SH-SY5Y (cell line): ENCODE measurements around the gene UBE2F.

Source experiments
- GATA2 ChIP-seq: IDR thresholded peaks from 2 replicates; pipeline ENCODE4 v1.6.1; 2011; ENCODE audit warnings: mild to moderate bottlenecking, low read depth, low read length
- GATA3 ChIP-seq: IDR thresholded peaks from 2 replicates; pipeline ENCODE4 v1.6.1; 2011; ENCODE audit warnings: low read depth, mild to moderate bottlenecking, low read length, moderate library complexity

UBE2F gene

DNA sequence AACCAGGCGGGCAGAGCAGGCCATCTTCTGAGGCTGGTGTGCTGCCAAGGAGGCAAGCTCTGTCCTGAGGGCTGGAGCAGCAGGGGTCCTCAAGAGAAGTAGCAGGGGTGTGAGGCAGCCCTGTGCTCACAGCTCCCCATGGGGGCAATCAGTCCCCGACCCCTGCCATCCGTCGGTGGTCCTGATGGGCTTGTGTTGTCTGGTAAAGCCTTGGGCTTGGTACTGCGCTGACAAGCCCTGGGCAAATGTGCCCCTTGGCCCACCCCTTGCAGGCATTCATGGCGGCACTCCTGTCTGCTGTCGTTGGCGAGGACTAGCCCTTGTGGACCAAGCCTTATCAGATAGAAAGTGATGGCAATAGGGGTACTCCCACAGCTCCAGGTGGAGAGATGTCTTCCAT lies 71.4 kb downstream of the UBE2F start:
- TF ChIP-seq GATA3 (no peak), GATA2 (no peak)

- TF ChIP-seq GATA2 (no peak), GATA3 (no peak)
Measured at GRCh38 chr2:238039151-238039550, 72.3 kb downstream of the UBE2F start.

GRCh38 chr2:238039985-238040384 lies 73.2 kb downstream of the UBE2F start:
- TF ChIP-seq GATA2 (no peak), GATA3 (no peak)

- no peak for TF ChIP-seq GATA3
- TF ChIP-seq GATA2: no peak
Measured at GRCh38 chr2:238040918-238041317, 74.1 kb downstream of the UBE2F start.

- TF ChIP-seq GATA2: no peak
- no peak for TF ChIP-seq GATA3
Measured at GRCh38 chr2:238042090-238042489, 75.3 kb downstream of the UBE2F start.

GRCh38 chr2:238042849-238043584 lies 76.2 kb downstream of the UBE2F start:
- TF ChIP-seq GATA3: no peak

DNA sequence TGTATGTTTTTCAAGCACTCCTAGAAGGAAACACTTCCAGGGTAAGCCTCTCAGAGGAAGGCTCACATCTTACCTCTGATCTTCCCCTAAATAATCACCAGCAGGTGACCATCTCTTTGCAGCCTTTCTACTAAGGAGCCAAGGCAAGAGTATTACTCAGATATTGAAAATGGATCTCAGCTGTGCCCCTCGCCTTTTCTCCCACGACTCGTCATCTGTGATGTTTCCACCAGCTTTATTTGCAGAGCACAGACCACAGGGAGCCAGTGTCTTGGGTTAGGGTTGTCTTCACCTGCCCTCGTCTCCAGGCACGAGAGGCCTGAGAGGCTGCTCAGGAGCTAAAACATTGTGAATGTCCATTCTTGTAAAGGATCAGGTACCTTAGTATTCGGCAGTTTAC lies 77.0 kb downstream of the UBE2F start:
- TF ChIP-seq GATA2: no peak
- no peak for TF ChIP-seq GATA3

GRCh38 chr2:238045575-238045974 lies 78.8 kb downstream of the UBE2F start:
- TF ChIP-seq GATA3 (no peak), GATA2 (no peak)

DNA sequence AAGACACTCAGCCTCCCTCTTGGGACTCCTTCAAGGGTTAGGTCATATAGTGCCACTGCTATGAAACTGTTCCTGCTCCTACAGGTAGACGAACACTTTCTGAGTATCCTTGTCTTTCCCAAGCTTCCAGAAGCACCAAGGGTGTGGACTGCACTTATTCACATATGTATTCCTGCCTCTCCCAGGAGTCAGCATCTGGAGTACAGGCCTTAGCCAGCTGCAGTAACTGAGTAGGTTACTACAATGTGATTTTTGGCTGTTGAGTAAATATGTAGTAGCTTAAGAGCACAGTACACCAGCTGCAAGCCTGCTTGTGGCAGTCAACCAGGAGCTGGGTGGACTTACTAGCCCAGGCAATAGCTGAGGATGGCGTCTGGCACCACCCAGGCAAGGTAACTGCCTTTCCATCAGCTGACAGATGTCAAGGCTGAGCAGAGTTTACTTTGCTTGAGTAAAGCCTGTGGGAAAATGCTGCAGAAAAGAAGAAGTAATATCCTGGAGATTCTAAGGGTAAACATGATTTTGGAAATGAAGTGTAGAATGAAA lies 80.0 kb downstream of the UBE2F start:
- TF ChIP-seq GATA2 (no peak), GATA3 (no peak)

DNA sequence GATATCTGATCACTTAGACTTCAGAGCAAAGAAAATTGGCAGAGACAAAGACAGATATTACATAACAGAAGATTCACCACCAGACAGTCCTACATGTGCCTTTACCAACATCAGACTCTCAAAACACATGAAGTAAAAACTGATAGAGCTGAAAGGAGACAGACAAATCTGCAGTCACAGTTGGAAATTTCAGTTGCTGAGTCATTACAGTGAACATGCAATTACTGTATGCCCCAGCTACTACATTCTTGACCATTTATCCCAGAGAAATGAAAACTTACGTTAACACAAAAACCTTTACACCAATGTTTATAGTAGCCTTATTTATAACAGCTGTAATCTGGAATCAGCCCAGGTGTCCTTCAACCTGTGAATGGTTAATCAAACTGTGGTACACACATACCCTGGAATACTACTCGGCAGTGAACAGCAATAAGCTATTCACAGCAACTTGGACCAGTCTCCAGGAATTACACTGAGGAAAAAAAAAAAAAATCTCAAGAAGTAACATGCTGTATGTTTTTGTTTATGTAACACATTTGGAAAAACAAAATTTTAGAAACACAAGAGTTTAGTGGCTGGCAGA lies 86.5 kb downstream of the UBE2F start:
- TF ChIP-seq GATA3 (no peak), GATA2 (no peak)

GRCh38 chr2:238055841-238056240 lies 89.0 kb downstream of the UBE2F start:
- TF ChIP-seq GATA3: no peak
- TF ChIP-seq GATA2: no peak

DNA sequence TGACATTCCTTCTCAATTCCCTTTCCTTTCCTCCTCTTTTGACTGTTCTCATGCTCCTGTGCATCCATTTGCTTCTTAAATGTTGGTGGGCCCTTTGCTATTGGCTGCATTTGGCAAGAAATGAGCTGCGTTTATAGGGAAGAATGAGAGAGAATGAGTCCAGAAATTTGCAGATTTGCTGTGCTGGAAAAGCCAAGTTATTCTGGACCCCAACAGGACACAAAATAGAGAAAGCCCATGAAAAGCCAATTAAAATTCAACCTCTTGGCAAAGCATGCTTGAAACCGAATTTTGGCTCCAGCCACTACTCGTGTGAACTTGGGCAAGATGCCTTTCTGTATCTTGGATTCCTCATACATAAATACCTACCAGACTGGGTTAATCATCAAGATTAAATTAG lies 92.7 kb downstream of the UBE2F start:
- TF ChIP-seq GATA3 (no peak), GATA2 (no peak)

DNA sequence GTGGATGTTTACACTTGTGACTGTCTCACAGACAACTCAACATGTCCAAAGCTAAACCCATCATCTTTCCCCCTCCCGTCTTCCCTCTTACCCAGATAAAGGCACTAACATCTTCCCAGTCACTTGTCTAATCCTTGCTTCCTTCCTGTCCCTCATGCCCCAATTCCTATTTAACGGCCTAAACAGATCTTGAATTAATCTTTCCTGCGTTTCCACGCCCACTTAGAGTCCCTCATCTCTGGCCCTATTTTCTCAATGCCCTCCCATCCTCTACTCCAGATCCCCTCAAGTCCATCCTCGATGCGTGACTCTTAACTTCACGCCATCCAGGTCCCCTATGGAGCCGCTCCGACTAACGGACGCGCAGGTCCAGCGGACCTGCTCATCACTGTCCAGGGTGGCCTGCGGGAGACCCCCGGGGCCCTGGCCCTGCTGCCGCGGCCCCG lies 93.3 kb downstream of the UBE2F start:
- TF ChIP-seq GATA3 (no peak), GATA2 (no peak)

- TF ChIP-seq GATA3 (no peak), GATA2 (no peak)
Measured at GRCh38 chr2:238060542-238061314, 93.9 kb downstream of the UBE2F start, which contains the start of gene SCLY. TSS of gene SCLY (plus strand) at chr2:238061001. CDS start at chr2:238061055, 54 bp downstream.

- TF ChIP-seq GATA2 (no peak), GATA3 (no peak)
Measured at GRCh38 chr2:238061315-238062202, 94.7 kb downstream of the UBE2F start.
